VCaP (cell line): ENCODE results near the gene TCF25.

Source experiments
- H3K27ac ChIP-seq: fragments of 450-650 bp; 2 replicates; pipeline ENCODE4 v1.5.1; 2017
- CTCF ChIP-seq: fragments of 450-650 bp; conservative IDR thresholded peaks from 2 replicates; pipeline ENCODE4 v1.5.1; 2017; ENCODE audit warnings: mild to moderate bottlenecking, moderate library complexity

TCF25 gene

GRCh38 chr16:89843409-89844350 is 29.7 kb upstream of the TCF25 start:
- no peak overlapping the region for H3K27ac ChIP-seq
- no peak for TF ChIP-seq CTCF

- TF ChIP-seq CTCF: no peak
- no peak overlapping the region for H3K27ac ChIP-seq
Observed at GRCh38 chr16:89844739-89845339, 28.6 kb upstream of the TCF25 start.

GRCh38 chr16:89845417-89845816 is 28.0 kb upstream of the TCF25 start:
- no peak for TF ChIP-seq CTCF

GRCh38 chr16:89847051-89847939 is 26.1 kb upstream of the TCF25 start:
- H3K27ac ChIP-seq: no peak overlapping the region
- TF ChIP-seq CTCF: no peak

More at GRCh38 chr16:89845417-89845816, 28.0 kb upstream of the TCF25 start:
- H3K27ac ChIP-seq: no peak overlapping the region

- H3K27ac ChIP-seq: no peak overlapping the region
- no peak for TF ChIP-seq CTCF
Observed at GRCh38 chr16:89847940-89848297, 25.5 kb upstream of the TCF25 start.

GRCh38 chr16:89848974-89849373 is 24.4 kb upstream of the TCF25 start:
- TF ChIP-seq CTCF: no peak
- H3K27ac ChIP-seq: no peak overlapping the region
